ENCODE data around the gene AOX1. TPM values are rescaled to one million over a fixed set of nuclear protein-coding genes. Genes with fewer than 3 reads are reported as not detected.
A peak's percentile ranks its signal among the peaks of the same experiment; 100 is the strongest.

The AOX1 gene
- total and polyA plus RNA-seq, 10 of the 15 experiments (the other 5 are each of a cell fraction or from before 2014, with no cell fraction given): 0.03 to 0.56 (median 0.19) TPM; not detected in 6

- BruUV-seq (replicated peaks): no TSS peak
- in situ Hi-C loops (cut with MboI) (no loop called here), intact Hi-C loops (cut with micrococcal nuclease; ENCODE audit: unreplicated experiment) (no loop called here)
- H3K4me3 ChIP-seq: no peak overlapping the region
- H3K27me3 ChIP-seq (replicated peaks in 1 of 2; ENCODE audit: control insufficient read depth in 2 of 2, insufficient read depth in 2 of 2, low read length in 1 of 2): no peaks in the 10 kb centered on the region; a peak in 1 of 4 replicates
- ATAC-seq (no peak), DNase-seq (ENCODE audit: low read depth, low spot score) (no peak), FAIRE-seq (no peak)
- ChIA-PET POLR2A (no interaction called here), CTCF (no interaction called here), SMC1A (ENCODE audit: uncharacterized antibody, unreplicated experiment) (interaction anchor here (0.6 to 1.1 kb wide), 3 partner anchors 10 to 136 kb away, joined by 3 read pairs; no protein-coding TSS in a partner anchor), RAD21 (ENCODE audit: unreplicated experiment) (no interaction called here)
- WGBS (ENCODE audit: insufficient coverage, insufficient replicate concordance, low lambda C conversion rate, missing lambda C conversion rate): 0% methylated on average over 2 of the region's 2 CpGs
- no peaks in the 10 kb centered on the region for H3K9me3 ChIP-seq (replicated peaks; ENCODE audit: control insufficient read depth, insufficient read depth, low read length)
- H3K36me3 ChIP-seq (ENCODE audit: control insufficient read depth in 2 of 2, insufficient read depth in 2 of 2, low read length in 1 of 2): no peaks in the 10 kb centered on the region
- H4K20me1 ChIP-seq (ENCODE audit: control insufficient read depth, insufficient read depth): no peaks in the 10 kb centered on the region
- H3K4me1 ChIP-seq (ENCODE audit: control insufficient read depth, insufficient read depth, low read length): peaks cover 5% of the 10 kb centered on the region
- H2AFZ ChIP-seq (ENCODE audit: control insufficient read depth, low read depth, low read length): no peak overlapping the region
- H3K9ac ChIP-seq (ENCODE audit: control insufficient read depth, insufficient read depth, low read length): no peak overlapping the region
- no peak overlapping the region for H3K27ac ChIP-seq (ENCODE audit: control insufficient read depth, insufficient read depth)
- no peak overlapping the region for H3K4me2 ChIP-seq (ENCODE audit: control insufficient read depth, insufficient read depth)
- H3K79me2 ChIP-seq (ENCODE audit: control insufficient read depth, insufficient read depth, low read length): no peaks in the 10 kb centered on the region
- TF ChIP-seq NFXL1 (IDR thresholded peaks at IDR 0.05; ENCODE audit: borderline replicate concordance) (no peak), EED (IDR thresholded peaks at IDR 0.05; ENCODE audit: low read depth) (peak; percentile 51; the same call in 1 of the 2 replicates), RAD51 (IDR thresholded peaks at IDR 0.05) (no peak), RELA (IDR thresholded peaks at IDR 0.05; ENCODE audit: borderline replicate concordance, partially characterized antibody) (no peak), CEBPZ (IDR thresholded peaks at IDR 0.05; ENCODE audit: low read depth, low read length) (no peak), CTCF (IDR thresholded peaks at IDR 0.05 in 2 of 3, conservative IDR thresholded peaks at IDR 0.05 in 1 of 3; ENCODE audit: control insufficient read depth in 2 of 3, extremely low read depth in 1 of 3, insufficient read depth in 1 of 3, low read depth in 3 of 3, low read length in 3 of 3) (no peak), MXI1 (IDR thresholded peaks at IDR 0.05; ENCODE audit: low read depth, low read length) (no peak), ZNF217 (IDR thresholded peaks at IDR 0.05) (no peak), EZH2 (IDR thresholded peaks at IDR 0.05; ENCODE audit: borderline replicate concordance, control insufficient read depth, low read depth, low read length) (no peak), YBX1 (IDR thresholded peaks at IDR 0.05) (no peak), YY1 (IDR thresholded peaks at IDR 0.05; ENCODE audit: low read depth, low read length) (0 out of 2 replicates have a peak, but pooled peaks have one; percentile 12), PKNOX1 (IDR thresholded peaks at IDR 0.05) (no peak), TCF7 (IDR thresholded peaks at IDR 0.05; ENCODE audit: borderline replicate concordance) (no peak), ZBTB4 (CRISPR knock-in tag; IDR thresholded peaks at IDR 0.05) (no peak), JUNB (IDR thresholded peaks at IDR 0.05) (0 out of 2 replicates have a peak, but pooled peaks have one; percentile 51)
Observed at GRCh38 chr2:200614249-200614648, 28.4 kb downstream of the AOX1 start.

All from GM12878 (cell line).